ENCODE measurements around the gene DNPEP. TPM values are rescaled to one million over a fixed set of nuclear protein-coding genes. Genes with fewer than 3 reads are reported as not detected.
A peak's percentile ranks its signal among the peaks of the same experiment; 100 is the strongest.

The DNPEP gene
- total RNA-seq, 3 donors from 2014 or later (not counting 1 experiment from before 2014, with no cell fraction given): 97.8 to 112 (median 103) TPM

DNA sequence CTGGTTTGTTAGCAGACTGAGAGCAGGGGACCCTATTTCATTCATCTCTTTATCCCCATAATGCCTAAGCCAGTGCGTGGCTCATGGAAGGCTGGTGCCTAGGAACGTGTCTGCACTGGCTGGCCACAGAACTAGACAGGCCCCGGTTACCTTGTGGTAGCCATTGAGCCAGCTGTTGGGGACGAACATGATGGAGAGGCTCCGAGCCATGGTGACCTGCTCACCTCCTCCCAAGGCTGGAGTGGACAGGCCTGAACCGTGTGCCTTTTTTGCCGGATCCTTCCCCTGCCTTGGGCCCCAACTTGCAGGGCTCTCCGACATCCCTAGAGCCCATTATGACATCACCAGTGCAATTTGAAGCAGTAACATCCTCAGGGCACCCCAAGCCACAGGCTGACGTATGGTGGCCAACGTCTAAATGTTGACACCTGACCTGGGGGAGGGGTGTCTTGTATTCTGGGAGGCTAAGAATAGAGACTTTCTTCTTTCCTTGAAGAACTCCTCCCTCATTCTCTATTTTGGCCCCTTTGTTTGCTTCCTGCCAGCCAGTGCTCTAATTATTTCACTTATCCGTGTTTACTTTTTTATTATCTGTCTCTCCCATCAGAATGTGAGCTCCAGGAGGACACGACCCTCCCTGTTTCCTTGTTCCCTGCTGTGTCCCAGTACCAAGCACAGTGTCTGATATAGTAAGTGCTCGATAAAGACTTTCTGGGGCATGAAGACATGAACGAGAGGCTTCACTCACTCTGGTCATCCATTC lies 12.2 kb upstream of the DNPEP start:
- Histone ChIP-seq H3K27me3 (ENCODE audit: control insufficient read depth, insufficient read depth, low read length) (no peaks in the 10 kb centered on the region), H3K36me3 (ENCODE audit: control insufficient read depth, insufficient read depth, low read length) (no peaks in the 10 kb centered on the region), H3K4me1 (ENCODE audit: control insufficient read depth, insufficient read depth, low read length) (no peaks in the 10 kb centered on the region), H3K4me3 (ENCODE audit: low read length) (no peak overlapping the region), H3K9me3 (ENCODE audit: control insufficient read depth, insufficient read depth, low read length) (no peaks in the 10 kb centered on the region), H3K27ac (ENCODE audit: low read length) (no peak overlapping the region)
- Mint-ChIP-seq H3K27me3 (ENCODE audit: low read depth in 2 of 2) (peaks cover 14 to 21% of the 10 kb centered on the region in 2 donors), H3K4me1 (peaks cover 0 to 11% of the 10 kb centered on the region in 2 donors), H3K27ac (no peak overlapping the region), H3K9me3 (no peaks in the 10 kb centered on the region), H3K36me3 (no peaks in the 10 kb centered on the region), H3K4me3 (no peak overlapping the region)
- DNase-seq (no peak), ATAC-seq (no peak)
- intact Hi-C loops (cut with micrococcal nuclease): loop anchor here (5.0 kb wide), 1 partner anchor 242 kb away; no protein-coding TSS in a partner anchor
- TF ChIP-seq, protein P1, sequence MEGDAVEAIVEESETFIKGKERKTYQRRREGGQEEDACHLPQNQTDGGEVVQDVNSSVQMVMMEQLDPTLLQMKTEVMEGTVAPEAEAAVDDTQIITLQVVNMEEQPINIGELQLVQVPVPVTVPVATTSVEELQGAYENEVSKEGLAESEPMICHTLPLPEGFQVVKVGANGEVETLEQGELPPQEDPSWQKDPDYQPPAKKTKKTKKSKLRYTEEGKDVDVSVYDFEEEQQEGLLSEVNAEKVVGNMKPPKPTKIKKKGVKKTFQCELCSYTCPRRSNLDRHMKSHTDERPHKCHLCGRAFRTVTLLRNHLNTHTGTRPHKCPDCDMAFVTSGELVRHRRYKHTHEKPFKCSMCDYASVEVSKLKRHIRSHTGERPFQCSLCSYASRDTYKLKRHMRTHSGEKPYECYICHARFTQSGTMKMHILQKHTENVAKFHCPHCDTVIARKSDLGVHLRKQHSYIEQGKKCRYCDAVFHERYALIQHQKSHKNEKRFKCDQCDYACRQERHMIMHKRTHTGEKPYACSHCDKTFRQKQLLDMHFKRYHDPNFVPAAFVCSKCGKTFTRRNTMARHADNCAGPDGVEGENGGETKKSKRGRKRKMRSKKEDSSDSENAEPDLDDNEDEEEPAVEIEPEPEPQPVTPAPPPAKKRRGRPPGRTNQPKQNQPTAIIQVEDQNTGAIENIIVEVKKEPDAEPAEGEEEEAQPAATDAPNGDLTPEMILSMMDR (IDR thresholded peaks at IDR 0.05): no peak
- WGBS (ENCODE audit: insufficient coverage): 80% methylated on average over 12 of the region's 14 CpGs

DNA sequence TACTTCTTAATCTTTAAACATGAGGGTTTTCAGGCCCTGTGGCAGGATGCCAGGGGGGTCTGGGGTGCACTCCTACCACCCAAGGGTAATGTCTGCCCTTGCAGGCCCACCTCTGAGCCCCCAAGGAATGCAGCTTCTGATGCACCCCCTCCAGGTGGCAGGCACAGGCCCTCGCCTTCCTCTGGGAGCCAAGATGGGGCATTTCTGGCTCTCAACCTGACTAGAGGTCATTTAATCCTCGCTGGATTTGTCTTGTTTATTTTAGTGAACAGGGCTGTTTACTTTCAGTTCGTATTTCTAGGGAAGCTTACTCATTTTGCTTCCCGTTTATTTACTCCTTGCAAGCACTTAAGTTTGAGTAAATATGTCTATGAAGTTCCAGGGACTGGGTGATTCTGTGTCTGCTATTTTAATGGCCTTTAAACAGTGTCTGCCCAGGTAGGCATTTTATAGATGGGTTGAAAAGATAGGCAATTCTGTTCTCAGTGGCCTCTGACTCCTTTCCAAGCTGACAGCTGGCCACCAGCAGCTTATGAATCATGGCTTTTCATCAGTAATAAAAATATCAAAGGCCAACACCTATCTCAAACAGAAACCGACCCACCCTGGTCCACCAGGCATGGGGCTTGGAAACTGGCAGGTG lies 11.1 kb upstream of the DNPEP start:
- no peak for DNase-seq
- H3K36me3 ChIP-seq (ENCODE audit: control insufficient read depth, insufficient read depth, low read length): no peaks in the 10 kb centered on the region
- H3K27ac Mint-ChIP-seq: no peak overlapping the region
- WGBS (ENCODE audit: insufficient coverage): 77% methylated on average over 4 of the region's 5 CpGs
- no peaks in the 10 kb centered on the region for H3K4me1 ChIP-seq (ENCODE audit: control insufficient read depth, insufficient read depth, low read length)
- peaks cover 11 to 28% of the 10 kb centered on the region in 2 donors for H3K27me3 Mint-ChIP-seq (ENCODE audit: low read depth in 2 of 2)
- H3K9me3 Mint-ChIP-seq: no peaks in the 10 kb centered on the region
- H3K36me3 Mint-ChIP-seq: no peaks in the 10 kb centered on the region
- no peak overlapping the region for H3K4me3 ChIP-seq (ENCODE audit: low read length)
- no peak overlapping the region for H3K4me3 Mint-ChIP-seq
- intact Hi-C loops (cut with micrococcal nuclease): no loop called here
- H3K4me1 Mint-ChIP-seq: peaks cover 0 to 11% of the 10 kb centered on the region in 2 donors
- TF ChIP-seq, protein P1 (IDR thresholded peaks at IDR 0.05): no peak
- no peaks in the 10 kb centered on the region for H3K9me3 ChIP-seq (ENCODE audit: control insufficient read depth, insufficient read depth, low read length)
- H3K27ac ChIP-seq (ENCODE audit: low read length): no peak overlapping the region
- H3K27me3 ChIP-seq (ENCODE audit: control insufficient read depth, insufficient read depth, low read length): no peaks in the 10 kb centered on the region
- no peak for ATAC-seq

DNA sequence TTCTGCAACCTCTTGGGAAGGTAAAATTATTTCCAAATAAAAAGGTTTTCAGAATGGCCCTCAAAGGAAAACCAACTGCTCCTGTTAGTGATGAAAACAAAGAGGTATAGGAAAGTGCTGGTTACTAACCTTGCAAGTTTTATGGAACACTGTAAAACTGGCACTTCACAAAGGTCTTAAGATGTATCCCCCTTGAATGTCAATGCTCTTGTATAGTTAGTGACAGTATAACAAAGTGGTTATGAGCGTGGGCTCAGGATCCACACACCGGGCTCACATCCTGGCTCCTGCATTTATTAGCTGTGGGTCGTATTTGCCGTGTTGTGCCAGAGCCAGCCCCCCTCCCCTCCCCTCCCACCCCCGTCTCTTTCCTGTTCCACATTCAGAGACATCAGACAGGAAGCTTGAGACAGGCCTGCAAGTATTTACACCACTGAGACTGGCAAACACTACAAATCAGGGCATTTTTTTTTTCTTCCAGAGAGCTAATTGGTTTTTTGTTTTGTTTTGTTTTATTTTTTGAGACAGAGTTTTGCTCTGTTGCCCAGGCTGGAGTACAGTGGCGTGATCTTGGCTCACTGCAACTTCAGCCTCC lies 9.2 kb upstream of the DNPEP start:
- Mint-ChIP-seq H3K27me3 (ENCODE audit: low read depth in 2 of 2) (peaks cover 11 to 14% of the 10 kb centered on the region in 2 donors), H3K4me1 (no peaks in the 10 kb centered on the region), H3K9me3 (no peaks in the 10 kb centered on the region), H3K4me3 (no peak overlapping the region), H3K36me3 (no peaks in the 10 kb centered on the region), H3K27ac (no peak overlapping the region)
- Histone ChIP-seq H3K27ac (ENCODE audit: low read length) (no peak overlapping the region), H3K9me3 (ENCODE audit: control insufficient read depth, insufficient read depth, low read length) (no peaks in the 10 kb centered on the region), H3K36me3 (ENCODE audit: control insufficient read depth, insufficient read depth, low read length) (no peaks in the 10 kb centered on the region), H3K27me3 (ENCODE audit: control insufficient read depth, insufficient read depth, low read length) (no peaks in the 10 kb centered on the region), H3K4me1 (ENCODE audit: control insufficient read depth, insufficient read depth, low read length) (no peaks in the 10 kb centered on the region), H3K4me3 (ENCODE audit: low read length) (no peak overlapping the region)
- peak in 1 of 2 donors; percentile 41 for DNase-seq
- intact Hi-C loops (cut with micrococcal nuclease): no loop called here
- no peak for ATAC-seq
- WGBS (ENCODE audit: insufficient coverage): 46% methylated on average over 5 of the region's 6 CpGs
- TF ChIP-seq, protein P1 (IDR thresholded peaks at IDR 0.05): no peak

Data from natural killer cell (primary cell).